ENCODE results near the gene CDK13.

DNA sequence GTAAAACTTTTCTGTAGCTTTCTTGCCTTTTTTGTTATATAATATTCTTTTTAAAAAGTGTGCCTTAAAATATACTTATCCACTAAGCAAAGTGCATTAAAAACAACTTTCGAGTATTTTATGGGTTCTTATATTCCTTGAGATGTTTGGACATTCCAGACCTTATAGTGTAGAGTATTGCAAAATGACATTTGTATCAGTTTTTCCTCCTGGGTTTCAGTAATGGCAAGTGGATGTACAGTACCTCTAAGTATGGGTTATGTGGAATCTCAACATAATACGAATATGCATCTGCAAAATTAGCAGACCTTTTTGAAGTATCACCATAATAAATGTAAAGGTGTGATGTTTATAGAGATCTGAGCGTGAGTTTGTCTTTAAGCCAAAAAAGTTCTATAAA, 2.7 kb downstream of the CDK13 start:
- TF ChIP-seq MYNN (IDR thresholded peaks at IDR 0.05) (no peak), MYNN (CRISPR knock-in tag; IDR thresholded peaks at IDR 0.05) (no peak), FOXK2 (conservative IDR thresholded peaks at IDR 0.05 in 1 of 2, IDR thresholded peaks at IDR 0.05 in 1 of 2; ENCODE audit: low read depth in 2 of 2) (no peak)
